GM21786 (cell line): Measurements from ENCODE around the gene ADAM12.

Experiments used
- ATAC-seq: cut with Tn5 transposase; IDR thresholded peaks from one replicate; pipeline ENCODE4 v1.9.1; 2021; ENCODE audit not compliant: unreplicated experiment

The ADAM12 gene

GRCh38 chr10:126127481-126128029 is 260.7 kb downstream of the ADAM12 start:
- ATAC-seq, result no peak

- ATAC-seq, result no peak
Measured at GRCh38 chr10:126126866-126127265, 261.4 kb downstream of the ADAM12 start.

- no peak for ATAC-seq
Measured at GRCh38 chr10:126126023-126126422, 262.3 kb downstream of the ADAM12 start.

GRCh38 chr10:126124668-126125349 is 263.5 kb downstream of the ADAM12 start:
- no peak for ATAC-seq

- ATAC-seq, result no peak
Measured at GRCh38 chr10:126124046-126124445, 264.2 kb downstream of the ADAM12 start.

GRCh38 chr10:126123466-126123865 is 264.8 kb downstream of the ADAM12 start:
- ATAC-seq, result no peak

GRCh38 chr10:126122881-126123280 is 265.4 kb downstream of the ADAM12 start:
- ATAC-seq, result no peak

- ATAC-seq, result no peak
Measured at GRCh38 chr10:126119599-126119998, 268.7 kb downstream of the ADAM12 start.

- ATAC-seq, result no peak
Measured at GRCh38 chr10:126118476-126118875, 269.8 kb downstream of the ADAM12 start.

GRCh38 chr10:126117196-126117595 is 271.1 kb downstream of the ADAM12 start:
- no peak for ATAC-seq

GRCh38 chr10:126115886-126116285 is 272.4 kb downstream of the ADAM12 start:
- ATAC-seq, result no peak

GRCh38 chr10:126114884-126115555 is 273.3 kb downstream of the ADAM12 start:
- ATAC-seq, result no peak

GRCh38 chr10:126111516-126111915 is 276.8 kb downstream of the ADAM12 start:
- no peak for ATAC-seq

GRCh38 chr10:126110489-126111180 is 277.6 kb downstream of the ADAM12 start:
- ATAC-seq, result no peak

GRCh38 chr10:126109893-126110292 is 278.4 kb downstream of the ADAM12 start:
- ATAC-seq, result no peak

GRCh38 chr10:126108693-126109092 is 279.6 kb downstream of the ADAM12 start:
- no peak for ATAC-seq

- no peak for ATAC-seq
Measured at GRCh38 chr10:126104767-126105166, 283.5 kb downstream of the ADAM12 start.

GRCh38 chr10:126102636-126103035 is 285.6 kb downstream of the ADAM12 start:
- no peak for ATAC-seq

GRCh38 chr10:126101736-126102135 is 286.5 kb downstream of the ADAM12 start:
- ATAC-seq, result peak; percentile 76

GRCh38 chr10:126101325-126101724 is 287.0 kb downstream of the ADAM12 start:
- ATAC-seq, result no peak

GRCh38 chr10:126099366-126099765 is 288.9 kb downstream of the ADAM12 start:
- no peak for ATAC-seq

GRCh38 chr10:126098226-126098581 is 290.1 kb downstream of the ADAM12 start:
- no peak for ATAC-seq
